NB4 (cell line): ENCODE results near the gene SLC22A6.

Source experiments
- CTCF ChIP-seq: IDR thresholded peaks from one replicate; pipeline ENCODE4 v1.5.1; 2012; ENCODE audit warnings: low read depth, low read length
- MYC ChIP-seq: IDR thresholded peaks from 2 replicates; pipeline ENCODE4 v1.6.1; 2011; ENCODE audit warnings: low read depth, low read length
- POLR2A ChIP-seq: IDR thresholded peaks from 2 replicates; pipeline ENCODE4 v1.6.1; 2011; ENCODE audit warnings: mild to moderate bottlenecking; ENCODE audit not compliant: insufficient read length; ENCODE audit errors: extremely low read depth
- TF ChIP-seq, protein P1 (sequence below): IDR thresholded peaks from 2 replicates; pipeline ENCODE4 v1.6.1; 2011; ENCODE audit warnings: low read depth, low read length

GRCh38 chr11:62974848-62975522 lies 9.8 kb downstream of the SLC22A6 start:
- TF ChIP-seq POLR2A: no peak
- peak; percentile 66 for TF ChIP-seq CTCF
- TF ChIP-seq, protein P1, sequence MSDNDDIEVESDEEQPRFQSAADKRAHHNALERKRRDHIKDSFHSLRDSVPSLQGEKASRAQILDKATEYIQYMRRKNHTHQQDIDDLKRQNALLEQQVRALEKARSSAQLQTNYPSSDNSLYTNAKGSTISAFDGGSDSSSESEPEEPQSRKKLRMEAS: no peak
- no peak for TF ChIP-seq MYC
